Activated naive CD4-positive, alpha-beta T cell treated with anti-CD3 and anti-CD28 coated beads, Interleukin-2, amount 10 ng/mL, durations not matched to agents 7 days and 5 days (primary cell): Measurements from ENCODE around the gene FNDC1.

Experiments
- CTCF ChIA-PET: fragments of 350-600 bp; sonication (Branson Sonifier 250); formaldehyde crosslinking; loops from one replicate; lab custom pipeline; 2021; ENCODE audit warnings: antibody characterized with exemption; lab: Charles Lee
- DNase-seq: peaks from one replicate; pipeline ENCODE4 v3.0.0-alpha.2; 2020
- H3K27ac Mint-ChIP-seq: one replicate; pipeline ENCODE4 v1.8.0; 2021; ENCODE audit warnings: mild to moderate bottlenecking, moderate library complexity, mixed read lengths
- H3K27me3 Mint-ChIP-seq: one replicate; pipeline ENCODE4 v1.8.0; 2021; ENCODE audit warnings: mild to moderate bottlenecking, mixed read lengths
- H3K36me3 Mint-ChIP-seq: one replicate; pipeline ENCODE4 v1.8.0; 2021; ENCODE audit warnings: mixed read lengths
- H3K4me1 Mint-ChIP-seq: one replicate; pipeline ENCODE4 v1.8.0; 2021; ENCODE audit warnings: mixed read lengths
- H3K4me3 Mint-ChIP-seq: one replicate; pipeline ENCODE4 v1.8.0; 2021; ENCODE audit warnings: mild to moderate bottlenecking, moderate library complexity, mixed read lengths
- H3K9me3 Mint-ChIP-seq: one replicate; pipeline ENCODE4 v1.8.0; 2021; ENCODE audit warnings: mixed read lengths

FNDC1 gene

DNA sequence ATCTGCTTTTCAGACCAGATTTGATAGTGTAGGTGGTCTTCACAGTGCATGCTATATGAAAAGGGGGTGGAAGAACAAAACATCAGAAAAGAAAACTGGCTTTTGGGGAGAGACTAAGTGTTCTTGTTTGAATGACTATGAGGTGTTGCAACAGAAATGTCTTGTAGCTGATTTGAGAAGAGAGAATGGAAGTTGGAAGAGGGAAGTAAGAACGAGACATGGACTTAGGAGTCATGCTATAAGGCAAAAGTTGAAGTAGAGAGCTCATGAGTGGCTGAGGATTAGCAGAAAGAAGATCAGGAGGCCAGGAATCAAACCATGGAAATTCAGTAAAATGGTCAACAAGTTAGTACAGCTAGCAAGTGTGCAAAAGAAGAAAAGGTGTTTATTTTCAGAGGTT is 32.1 kb downstream of the FNDC1 start:
- Mint-ChIP-seq H3K27me3 (peaks cover 31% of the 10 kb centered on the region), H3K36me3 (no peaks in the 10 kb centered on the region), H3K27ac (no peak overlapping the region), H3K4me1 (peaks cover 6% of the 10 kb centered on the region), H3K9me3 (no peaks in the 10 kb centered on the region), H3K4me3 (no peak overlapping the region)
- DNase-seq = no peak
- CTCF ChIA-PET = no interaction called here

DNA sequence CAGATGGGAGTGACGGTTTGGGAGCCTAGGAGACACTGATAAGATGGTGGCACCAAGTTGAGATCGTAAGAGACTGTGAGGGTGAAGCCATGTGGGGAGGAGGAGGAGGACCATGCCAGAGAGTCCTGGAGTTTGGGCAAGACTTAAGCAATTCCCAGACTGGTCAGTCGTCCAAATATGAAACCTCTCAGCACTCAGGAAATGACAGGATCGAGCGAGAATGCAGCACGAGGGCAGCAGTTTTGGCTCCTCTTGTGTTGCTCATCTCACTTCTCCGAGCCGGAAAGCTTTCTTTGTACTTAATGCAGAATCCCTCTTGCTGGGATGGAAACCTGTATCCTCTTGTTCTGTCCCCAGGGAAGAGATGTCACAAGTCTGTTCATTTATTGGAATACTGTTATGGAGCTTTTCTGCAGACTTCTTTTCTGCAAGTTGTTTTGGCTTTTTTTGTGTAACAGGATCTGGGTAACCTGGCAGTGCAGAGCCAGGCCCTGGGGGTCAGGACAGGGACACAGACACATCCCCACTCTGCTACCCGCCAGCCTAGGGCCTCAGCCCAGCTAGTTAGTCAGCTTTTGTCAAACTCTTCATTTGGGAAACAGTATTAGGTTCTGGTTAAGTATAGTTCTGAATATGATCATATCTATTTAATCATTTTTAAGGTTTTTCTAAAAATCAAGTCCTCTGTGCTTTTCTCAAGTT is 34.3 kb downstream of the FNDC1 start:
- H3K36me3 Mint-ChIP-seq = no peaks in the 10 kb centered on the region
- no peak overlapping the region for H3K27ac Mint-ChIP-seq
- no peaks in the 10 kb centered on the region for H3K9me3 Mint-ChIP-seq
- H3K4me3 Mint-ChIP-seq = no peak overlapping the region
- no peak for DNase-seq
- CTCF ChIA-PET = no interaction called here
- peaks cover 28% of the 10 kb centered on the region for H3K27me3 Mint-ChIP-seq
- peaks cover 6% of the 10 kb centered on the region for H3K4me1 Mint-ChIP-seq

DNA sequence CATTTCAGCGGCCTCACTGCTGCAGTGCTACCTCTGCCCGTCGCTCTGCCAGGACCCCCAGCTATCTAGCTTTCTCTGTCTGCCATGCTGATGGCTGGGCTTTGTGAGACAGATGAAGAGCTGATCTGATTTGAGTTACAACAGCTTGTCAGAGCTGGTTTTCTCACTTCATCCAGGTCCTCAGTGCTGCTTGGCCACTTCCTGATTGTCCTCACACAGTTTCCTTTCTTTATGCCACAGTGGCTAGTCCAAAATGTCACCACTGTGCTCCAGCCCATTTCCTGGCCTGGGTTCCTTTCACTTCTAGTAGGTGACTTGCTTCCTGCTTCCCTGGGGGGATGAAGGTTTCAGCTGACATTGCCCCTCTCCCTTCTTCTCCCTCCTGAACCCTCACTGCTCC is 35.4 kb downstream of the FNDC1 start:
- DNase-seq = no peak
- H3K4me3 Mint-ChIP-seq = no peak overlapping the region
- H3K4me1 Mint-ChIP-seq = peaks cover 6% of the 10 kb centered on the region
- no peak overlapping the region for H3K27ac Mint-ChIP-seq
- CTCF ChIA-PET = interaction anchor here (1.0 kb wide), 1 partner anchor 48 kb away, joined by 4 read pairs; no protein-coding TSS in a partner anchor
- peaks cover 22% of the 10 kb centered on the region for H3K27me3 Mint-ChIP-seq
- no peaks in the 10 kb centered on the region for H3K36me3 Mint-ChIP-seq
- H3K9me3 Mint-ChIP-seq = no peaks in the 10 kb centered on the region

DNA sequence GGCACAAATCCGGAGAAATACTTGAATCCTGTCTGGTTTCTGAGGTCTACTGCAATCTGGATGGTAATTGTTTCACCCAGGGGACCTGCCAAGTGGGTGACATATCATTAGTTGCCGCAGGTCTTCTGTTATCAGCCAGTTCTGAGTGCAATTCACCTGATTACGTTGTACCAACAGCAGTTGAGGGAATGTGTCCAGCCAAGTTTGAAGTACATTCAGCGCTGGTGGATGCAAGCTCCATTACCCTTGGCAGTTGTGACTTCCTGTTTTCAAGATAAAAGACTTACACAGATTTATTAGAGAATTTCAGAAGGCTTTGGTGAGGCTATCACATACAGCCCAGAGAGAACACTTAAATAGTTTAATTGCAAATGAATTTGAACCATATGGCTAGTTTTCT is 42.8 kb downstream of the FNDC1 start:
- no peak overlapping the region for H3K4me3 Mint-ChIP-seq
- H3K4me1 Mint-ChIP-seq = no peaks in the 10 kb centered on the region
- no peak overlapping the region for H3K27ac Mint-ChIP-seq
- CTCF ChIA-PET = interaction anchor here (1.6 kb wide), 1 partner anchor 28 kb away, joined by 4 read pairs; no protein-coding TSS in a partner anchor
- H3K36me3 Mint-ChIP-seq = no peaks in the 10 kb centered on the region
- H3K27me3 Mint-ChIP-seq = peaks cover 16% of the 10 kb centered on the region
- no peaks in the 10 kb centered on the region for H3K9me3 Mint-ChIP-seq
- no peak for DNase-seq

DNA sequence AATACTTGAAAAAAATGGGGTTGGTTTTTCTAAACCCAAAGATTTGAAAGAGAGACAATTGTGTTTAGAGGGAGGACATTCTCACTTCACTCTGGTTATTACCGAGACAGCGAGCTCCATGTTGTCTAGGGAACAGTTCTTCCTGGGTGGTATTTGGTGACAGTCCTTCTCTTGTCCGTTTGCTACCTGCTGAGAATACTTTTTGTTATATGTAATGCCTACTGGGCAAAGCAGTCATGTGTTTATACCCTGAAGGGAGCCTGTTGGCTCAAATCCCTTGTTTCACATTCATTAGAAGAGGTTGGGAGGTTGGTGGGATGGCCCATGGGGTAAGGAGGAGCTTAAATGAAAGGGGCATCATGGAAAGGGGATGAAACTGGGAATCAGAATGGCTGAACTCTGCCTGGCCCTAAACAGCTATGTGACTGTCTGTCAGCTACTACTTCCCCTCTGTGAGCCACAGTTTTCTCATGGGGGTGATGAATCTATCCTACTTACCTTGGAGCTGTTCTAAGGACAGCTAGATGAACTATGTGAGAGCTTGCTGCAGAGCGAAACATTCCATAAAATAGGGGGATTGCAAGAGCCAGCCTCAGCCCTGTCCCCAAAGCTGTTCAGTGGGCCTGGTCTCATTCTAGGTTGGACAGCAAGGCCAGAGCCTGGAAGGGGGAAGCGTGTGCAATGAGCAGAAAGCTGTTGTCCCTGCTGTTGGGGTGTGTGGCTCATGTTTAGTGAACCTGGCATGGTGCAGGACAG is 43.5 kb downstream of the FNDC1 start:
- Mint-ChIP-seq H3K36me3 (no peaks in the 10 kb centered on the region), H3K4me1 (no peaks in the 10 kb centered on the region), H3K4me3 (no peak overlapping the region), H3K27ac (no peak overlapping the region), H3K27me3 (peaks cover 16% of the 10 kb centered on the region), H3K9me3 (no peaks in the 10 kb centered on the region)
- no peak for DNase-seq
- CTCF ChIA-PET = interaction anchor here (1.6 kb wide), 1 partner anchor 28 kb away, joined by 4 read pairs; no protein-coding TSS in a partner anchor

DNA sequence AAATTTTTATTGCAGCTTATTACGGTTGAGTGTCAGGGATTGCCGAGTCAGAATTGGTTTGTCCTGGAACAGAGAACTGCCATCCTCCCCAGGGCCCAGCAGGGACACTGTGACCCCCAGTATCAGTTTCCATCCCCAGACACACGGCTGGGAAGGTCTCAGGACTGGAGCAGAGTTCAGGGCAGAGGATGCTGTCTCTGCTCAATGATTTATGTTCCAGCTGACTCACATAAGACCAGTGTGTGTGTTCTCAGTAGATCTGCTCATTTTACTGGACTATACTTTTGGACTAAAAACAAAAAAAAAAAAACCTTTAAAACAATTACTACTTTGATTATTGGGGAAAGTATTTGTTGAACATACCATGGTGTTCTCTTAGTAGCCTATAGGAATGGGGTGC is 44.2 kb downstream of the FNDC1 start:
- H3K9me3 Mint-ChIP-seq = no peaks in the 10 kb centered on the region
- CTCF ChIA-PET = interaction anchor here (1.1 to 1.6 kb wide), 2 partner anchors 9 to 29 kb away, joined by 3 to 4 read pairs; no protein-coding TSS in a partner anchor
- no peaks in the 10 kb centered on the region for H3K36me3 Mint-ChIP-seq

DNA sequence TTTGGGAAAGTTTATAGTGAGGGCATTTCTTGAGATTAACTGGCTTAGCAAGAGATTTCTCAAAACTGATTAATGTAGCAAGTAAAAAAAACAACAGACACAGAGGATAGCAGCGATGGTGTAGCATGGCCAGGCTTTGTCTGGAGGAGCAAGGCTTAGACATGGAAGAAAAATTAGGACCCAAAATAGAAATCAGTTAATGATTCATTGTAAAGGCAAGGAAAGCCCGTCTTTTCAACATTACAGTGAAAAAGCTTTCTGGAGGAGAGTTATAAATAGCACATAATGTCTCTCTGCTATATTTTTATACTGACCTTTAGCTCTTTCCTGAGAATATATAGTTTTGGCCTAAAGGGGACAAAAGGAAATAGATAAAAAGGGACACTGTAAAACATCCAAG is 45.1 kb downstream of the FNDC1 start:
- Mint-ChIP-seq H3K36me3 (no peaks in the 10 kb centered on the region), H3K9me3 (no peaks in the 10 kb centered on the region), H3K4me1 (no peaks in the 10 kb centered on the region), H3K4me3 (no peak overlapping the region), H3K27me3 (peaks cover 28% of the 10 kb centered on the region), H3K27ac (no peak overlapping the region)
- CTCF ChIA-PET = interaction anchor here (1.1 kb wide), 1 partner anchor 8 kb away, joined by 3 read pairs; no protein-coding TSS in a partner anchor
- no peak for DNase-seq

More for the DNA sequence above, 44.2 kb downstream of the FNDC1 start:
- Mint-ChIP-seq H3K27me3 (peaks cover 19% of the 10 kb centered on the region), H3K4me3 (no peak overlapping the region), H3K4me1 (no peaks in the 10 kb centered on the region), H3K27ac (no peak overlapping the region)
- no peak for DNase-seq

DNA sequence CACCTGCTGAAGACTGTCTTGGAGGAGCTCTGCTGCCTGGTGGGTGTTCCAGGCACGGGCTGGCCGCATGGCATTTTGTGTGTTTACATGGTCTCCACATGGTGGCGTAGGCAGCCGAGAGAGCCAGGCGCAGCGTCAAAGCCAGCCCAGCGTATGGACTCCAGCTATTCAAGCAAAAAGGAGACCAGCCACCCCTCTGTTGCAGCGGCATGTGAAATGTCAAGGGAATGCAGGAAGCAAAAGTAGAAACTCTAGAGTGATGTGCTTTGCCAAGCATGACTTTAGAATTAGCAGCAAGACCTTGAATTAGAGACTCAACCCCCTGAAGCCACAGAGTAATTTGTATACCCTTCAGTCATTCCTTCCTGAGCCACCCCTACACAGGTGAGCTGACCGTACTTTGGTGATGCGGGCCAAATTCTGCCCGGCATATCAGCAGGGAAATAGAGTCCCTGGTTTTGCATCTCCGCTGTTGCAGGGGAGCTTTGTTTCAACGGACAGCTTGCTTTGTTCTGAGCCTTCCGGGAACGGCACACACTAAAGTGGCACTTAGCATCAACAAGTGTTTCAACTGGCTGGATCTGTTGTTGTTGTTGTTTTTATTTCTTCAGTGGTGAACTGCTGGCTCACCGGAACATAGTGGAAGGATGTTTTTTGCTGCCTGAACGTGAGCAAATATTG is 48.5 kb downstream of the FNDC1 start:
- DNase-seq = peak; percentile 31
- Mint-ChIP-seq H3K4me3 (no peak overlapping the region), H3K4me1 (no peaks in the 10 kb centered on the region), H3K36me3 (no peaks in the 10 kb centered on the region), H3K27ac (no peak overlapping the region), H3K9me3 (no peaks in the 10 kb centered on the region), H3K27me3 (peaks cover 31% of the 10 kb centered on the region)
- CTCF ChIA-PET = interaction anchor here (1.2 kb wide), 1 partner anchor 11 kb away, joined by 5 read pairs; no protein-coding TSS in a partner anchor

DNA sequence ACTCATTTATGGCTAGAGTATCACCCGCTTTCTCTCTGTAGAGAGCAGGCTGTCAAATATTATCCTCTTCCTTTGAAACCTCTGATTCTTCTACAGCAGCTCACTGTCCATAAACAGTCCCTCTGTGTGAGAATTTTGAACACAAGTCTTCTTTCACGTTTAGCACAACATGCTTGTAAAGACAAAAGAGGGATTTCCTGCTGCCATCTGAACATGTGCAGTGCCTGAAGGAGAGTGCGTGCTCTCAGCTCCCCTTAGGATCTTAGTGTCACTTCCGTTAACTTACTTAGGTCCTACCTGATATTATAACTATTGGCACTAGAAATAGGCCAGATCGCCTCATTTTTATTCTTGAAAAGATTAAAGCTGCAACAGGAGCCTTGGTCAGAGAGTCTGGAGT is 50.9 kb downstream of the FNDC1 start:
- CTCF ChIA-PET = no interaction called here
- no peak overlapping the region for H3K27ac Mint-ChIP-seq
- H3K27me3 Mint-ChIP-seq = peaks cover 24% of the 10 kb centered on the region
- no peaks in the 10 kb centered on the region for H3K4me1 Mint-ChIP-seq
- no peaks in the 10 kb centered on the region for H3K9me3 Mint-ChIP-seq
- H3K4me3 Mint-ChIP-seq = no peak overlapping the region
- no peaks in the 10 kb centered on the region for H3K36me3 Mint-ChIP-seq
- no peak for DNase-seq

DNA sequence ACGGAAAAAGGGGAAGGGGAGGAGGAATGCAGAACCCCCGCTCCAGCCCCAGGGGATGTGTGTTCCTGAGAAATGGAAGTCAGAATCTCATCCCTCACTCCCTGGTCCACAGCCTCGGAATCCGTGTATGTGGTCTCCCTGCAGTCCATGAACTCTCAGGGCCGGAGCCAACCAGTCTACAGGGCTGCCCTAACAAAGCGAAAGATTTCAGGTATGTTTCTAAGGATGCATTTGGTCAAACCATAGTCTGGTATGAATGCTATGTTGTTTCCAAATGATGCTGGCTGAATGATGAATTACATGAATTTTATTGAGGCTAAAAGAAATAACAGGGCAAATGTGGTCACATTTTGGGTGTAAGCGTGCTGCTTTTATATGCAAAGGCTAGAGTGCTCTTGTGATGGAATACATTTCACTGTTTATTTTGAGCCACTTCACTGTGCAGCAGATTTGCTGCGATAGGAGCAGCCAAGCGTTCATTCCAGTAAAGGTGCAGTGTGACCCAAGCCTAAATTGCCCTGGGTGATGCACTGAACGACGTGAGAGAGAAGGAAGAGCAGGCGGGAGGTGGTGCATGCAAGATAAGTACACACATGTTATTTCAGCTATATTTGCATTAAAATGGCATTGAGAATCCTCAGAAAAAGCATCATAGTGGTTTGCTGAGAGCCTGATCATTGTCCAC is 52.4 kb downstream of the FNDC1 start:
- Mint-ChIP-seq H3K4me3 (no peak overlapping the region), H3K27me3 (peaks cover 29% of the 10 kb centered on the region), H3K27ac (no peak overlapping the region), H3K36me3 (no peaks in the 10 kb centered on the region), H3K9me3 (no peaks in the 10 kb centered on the region), H3K4me1 (no peaks in the 10 kb centered on the region)
- CTCF ChIA-PET = interaction anchor here (0.9 to 1.1 kb wide), 2 partner anchors 8 to 32 kb away, joined by 3 read pairs; no protein-coding TSS in a partner anchor
- no peak for DNase-seq

DNA sequence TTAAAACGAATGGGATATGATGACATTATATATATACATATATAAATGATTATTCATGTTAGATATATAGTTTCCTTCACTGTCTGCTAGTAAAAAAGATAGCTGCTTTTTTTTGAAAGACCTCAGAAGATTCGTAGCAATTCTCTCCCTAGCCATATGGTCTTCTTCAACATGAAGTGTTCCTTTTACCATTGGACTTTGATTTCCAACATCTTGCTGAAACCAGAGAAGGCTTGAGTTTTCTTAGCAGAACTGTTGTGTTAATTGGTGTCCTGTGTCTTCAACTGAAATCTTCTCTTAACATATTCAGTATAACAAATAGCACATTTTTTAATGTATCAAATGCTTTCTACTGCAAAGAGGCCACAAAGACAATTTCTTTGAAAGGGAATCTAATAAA is 55.3 kb downstream of the FNDC1 start:
- no peaks in the 10 kb centered on the region for H3K4me1 Mint-ChIP-seq
- no peak overlapping the region for H3K4me3 Mint-ChIP-seq
- no peaks in the 10 kb centered on the region for H3K36me3 Mint-ChIP-seq
- peaks cover 16% of the 10 kb centered on the region for H3K27me3 Mint-ChIP-seq
- H3K9me3 Mint-ChIP-seq = no peaks in the 10 kb centered on the region
- CTCF ChIA-PET = interaction anchor here (1.0 kb wide), 1 partner anchor 28 kb away, joined by 3 read pairs; no protein-coding TSS in a partner anchor
- no peak for DNase-seq
- H3K27ac Mint-ChIP-seq = no peak overlapping the region

DNA sequence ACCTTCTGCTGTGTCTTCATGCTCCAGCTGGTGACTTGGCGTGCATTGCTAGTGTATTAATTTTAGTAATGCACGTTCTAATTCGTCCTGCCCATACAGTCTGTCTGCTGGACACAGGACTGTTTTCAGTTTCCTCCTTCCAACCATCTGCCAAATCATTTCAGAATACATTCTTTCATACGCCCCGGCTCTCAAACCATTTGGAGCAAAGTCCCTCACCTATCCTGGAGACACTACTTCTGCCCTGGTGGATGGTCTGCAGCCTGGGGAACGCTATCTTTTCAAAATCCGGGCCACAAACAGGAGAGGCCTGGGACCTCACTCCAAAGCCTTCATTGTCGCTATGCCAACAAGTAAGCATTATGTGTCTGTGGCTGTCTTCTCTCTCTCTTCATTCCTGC is 60.5 kb downstream of the FNDC1 start:
- Mint-ChIP-seq H3K27me3 (peaks cover 40% of the 10 kb centered on the region), H3K27ac (no peak overlapping the region), H3K4me1 (no peaks in the 10 kb centered on the region), H3K4me3 (no peak overlapping the region), H3K9me3 (no peaks in the 10 kb centered on the region), H3K36me3 (no peaks in the 10 kb centered on the region)
- DNase-seq = no peak
- CTCF ChIA-PET = interaction anchor here (1.4 kb wide), 1 partner anchor 55 kb away, joined by 3 read pairs; no protein-coding TSS in a partner anchor

DNA sequence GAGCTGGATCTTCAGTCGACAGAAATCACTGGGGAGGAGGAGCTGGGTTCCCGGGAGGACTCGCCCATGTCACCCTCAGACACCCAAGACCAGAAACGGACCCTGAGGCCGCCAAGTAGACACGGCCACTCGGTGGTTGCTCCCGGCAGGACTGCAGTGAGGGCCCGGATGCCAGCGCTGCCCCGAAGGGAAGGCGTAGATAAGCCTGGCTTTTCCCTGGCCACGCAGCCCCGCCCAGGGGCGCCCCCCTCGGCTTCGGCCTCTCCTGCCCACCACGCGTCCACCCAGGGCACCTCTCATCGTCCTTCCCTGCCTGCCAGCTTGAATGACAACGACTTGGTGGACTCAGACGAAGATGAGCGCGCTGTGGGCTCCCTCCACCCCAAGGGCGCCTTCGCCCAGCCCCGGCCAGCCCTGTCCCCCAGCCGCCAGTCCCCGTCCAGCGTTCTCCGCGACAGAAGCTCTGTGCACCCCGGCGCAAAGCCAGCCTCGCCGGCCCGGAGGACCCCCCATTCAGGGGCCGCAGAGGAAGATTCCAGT is 63.0 kb downstream of the FNDC1 start:
- no peak for DNase-seq
- H3K9me3 Mint-ChIP-seq = no peaks in the 10 kb centered on the region
- H3K27me3 Mint-ChIP-seq = peaks cover 45% of the 10 kb centered on the region
- H3K4me1 Mint-ChIP-seq = no peaks in the 10 kb centered on the region
- no peak overlapping the region for H3K4me3 Mint-ChIP-seq
- H3K36me3 Mint-ChIP-seq = no peaks in the 10 kb centered on the region
- CTCF ChIA-PET = no interaction called here
- no peak overlapping the region for H3K27ac Mint-ChIP-seq
